Germinal center (tissue), 1 donor: ENCODE data around the gene ARID2.
A peak's percentile ranks its signal among the peaks of the same experiment; 100 is the strongest.

ENCODE experiments used
- DNase-seq: peaks from one replicate; pipeline ENCODE4 v3.0.0; 2012; ENCODE audit warnings: mixed read lengths, low spot score

ARID2 gene

GRCh38 chr12:45720069-45720468 lies 9.4 kb upstream of the ARID2 start:
- no peak for DNase-seq

GRCh38 chr12:45721369-45721768 lies 8.1 kb upstream of the ARID2 start:
- DNase-seq = no peak

- DNase-seq = no peak
Measured at GRCh38 chr12:45721954-45722353, 7.6 kb upstream of the ARID2 start.

GRCh38 chr12:45725631-45726602 lies 3.6 kb upstream of the ARID2 start:
- peak; percentile 48 for DNase-seq

GRCh38 chr12:45726603-45727300 lies 2.8 kb upstream of the ARID2 start:
- peak; percentile 24 for DNase-seq

GRCh38 chr12:45727301-45727979 lies 2.1 kb upstream of the ARID2 start:
- peak; percentile 90 for DNase-seq

- peak; percentile 21 for DNase-seq
Measured at GRCh38 chr12:45727980-45728629, 1.4 kb upstream of the ARID2 start.

- DNase-seq = peak; percentile 85
Measured at GRCh38 chr12:45728630-45729232, 775 bp upstream of the ARID2 start.

- no peak for DNase-seq
Measured at GRCh38 chr12:45730084-45730347, 510 bp downstream of the ARID2 start.

- peak; percentile 17 for DNase-seq
Measured at GRCh38 chr12:45730348-45731189, 1.1 kb downstream of the ARID2 start.

- DNase-seq = no peak
Measured at GRCh38 chr12:45731190-45731775, 1.8 kb downstream of the ARID2 start.

- DNase-seq = no peak
Measured at GRCh38 chr12:45732250-45732649, 2.7 kb downstream of the ARID2 start.

- no peak for DNase-seq
Measured at GRCh38 chr12:45732936-45733335, 3.4 kb downstream of the ARID2 start.

GRCh38 chr12:45737638-45738037 lies 8.1 kb downstream of the ARID2 start:
- DNase-seq = no peak

- no peak for DNase-seq
Measured at GRCh38 chr12:45742590-45742989, 13.1 kb downstream of the ARID2 start.

- no peak for DNase-seq
Measured at GRCh38 chr12:45743247-45743646, 13.7 kb downstream of the ARID2 start.

GRCh38 chr12:45745861-45746277 lies 16.4 kb downstream of the ARID2 start:
- DNase-seq = peak; percentile 13

GRCh38 chr12:45756666-45757065 lies 27.2 kb downstream of the ARID2 start:
- DNase-seq = no peak

GRCh38 chr12:45757172-45757571 lies 27.7 kb downstream of the ARID2 start:
- no peak for DNase-seq

GRCh38 chr12:45760333-45760732 lies 30.8 kb downstream of the ARID2 start:
- DNase-seq = no peak
